ENCODE data around the gene CAMK4.

CAMK4 gene

DNA sequence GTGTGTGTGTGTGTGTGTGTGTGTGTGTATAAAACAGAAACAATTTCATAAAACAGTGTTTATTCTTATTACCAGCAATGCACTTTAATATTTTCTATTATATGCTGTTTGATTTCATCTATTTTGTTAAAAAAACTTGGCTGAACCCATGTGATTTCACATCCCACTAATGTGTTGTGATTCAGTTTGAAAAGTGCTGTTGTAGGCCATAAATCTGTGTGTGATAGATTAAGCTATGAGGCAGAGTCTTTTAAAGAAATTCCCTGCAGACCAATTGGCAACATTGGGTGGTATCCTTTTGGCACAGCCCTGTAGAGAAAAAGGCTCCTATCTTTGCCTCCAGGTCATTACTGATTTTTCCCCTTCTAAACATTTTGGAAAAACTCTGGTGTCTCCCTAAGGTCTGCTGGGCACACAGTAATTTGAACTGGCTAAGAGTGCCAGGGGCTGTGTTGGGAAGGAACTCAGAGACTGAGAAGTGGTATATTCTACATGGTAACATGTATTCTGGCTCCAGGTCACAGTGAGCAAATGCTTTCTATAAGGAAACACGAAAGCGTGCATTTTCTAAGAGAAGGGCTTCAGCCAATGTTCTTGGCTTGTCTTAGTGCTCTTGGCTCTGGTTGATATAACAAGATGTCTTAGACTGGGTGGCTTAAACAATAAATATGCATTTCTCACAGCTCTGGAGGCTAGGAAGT is 4.5 kb downstream of the CAMK4 start:
- intact Hi-C loops (cut with DNase I) = no loop called here
- no peak for DNase-seq

DNA sequence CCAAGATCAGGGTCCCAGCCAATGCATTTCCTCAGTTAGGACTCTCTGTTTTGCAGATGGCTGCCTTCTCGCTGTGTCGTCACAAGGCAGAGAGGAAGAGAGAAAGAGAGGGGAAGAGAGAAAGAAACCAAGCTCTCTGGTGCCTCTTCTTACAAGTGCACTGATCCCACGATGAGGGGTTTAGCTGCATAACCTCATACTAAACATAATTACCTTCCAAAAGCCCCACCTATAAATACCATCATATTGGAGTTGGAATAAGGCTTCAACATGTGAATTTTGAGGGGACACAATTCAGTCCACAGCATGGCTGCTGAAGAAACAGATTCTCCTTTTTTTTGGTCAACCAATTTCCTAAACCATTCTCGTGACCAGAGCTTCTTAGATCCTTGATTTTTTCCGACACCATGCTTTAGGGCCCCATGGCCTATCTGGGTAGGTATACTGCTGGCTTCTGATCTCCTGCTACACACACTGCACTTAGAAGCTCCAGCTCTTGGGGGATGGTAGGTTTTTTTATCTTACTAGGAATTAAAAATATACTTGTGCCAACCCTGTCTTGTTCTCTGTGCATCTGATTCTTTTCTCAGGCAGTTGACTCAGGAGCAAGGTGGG is 5.1 kb downstream of the CAMK4 start:
- intact Hi-C loops (cut with DNase I) = no loop called here
- DNase-seq = no peak

DNA sequence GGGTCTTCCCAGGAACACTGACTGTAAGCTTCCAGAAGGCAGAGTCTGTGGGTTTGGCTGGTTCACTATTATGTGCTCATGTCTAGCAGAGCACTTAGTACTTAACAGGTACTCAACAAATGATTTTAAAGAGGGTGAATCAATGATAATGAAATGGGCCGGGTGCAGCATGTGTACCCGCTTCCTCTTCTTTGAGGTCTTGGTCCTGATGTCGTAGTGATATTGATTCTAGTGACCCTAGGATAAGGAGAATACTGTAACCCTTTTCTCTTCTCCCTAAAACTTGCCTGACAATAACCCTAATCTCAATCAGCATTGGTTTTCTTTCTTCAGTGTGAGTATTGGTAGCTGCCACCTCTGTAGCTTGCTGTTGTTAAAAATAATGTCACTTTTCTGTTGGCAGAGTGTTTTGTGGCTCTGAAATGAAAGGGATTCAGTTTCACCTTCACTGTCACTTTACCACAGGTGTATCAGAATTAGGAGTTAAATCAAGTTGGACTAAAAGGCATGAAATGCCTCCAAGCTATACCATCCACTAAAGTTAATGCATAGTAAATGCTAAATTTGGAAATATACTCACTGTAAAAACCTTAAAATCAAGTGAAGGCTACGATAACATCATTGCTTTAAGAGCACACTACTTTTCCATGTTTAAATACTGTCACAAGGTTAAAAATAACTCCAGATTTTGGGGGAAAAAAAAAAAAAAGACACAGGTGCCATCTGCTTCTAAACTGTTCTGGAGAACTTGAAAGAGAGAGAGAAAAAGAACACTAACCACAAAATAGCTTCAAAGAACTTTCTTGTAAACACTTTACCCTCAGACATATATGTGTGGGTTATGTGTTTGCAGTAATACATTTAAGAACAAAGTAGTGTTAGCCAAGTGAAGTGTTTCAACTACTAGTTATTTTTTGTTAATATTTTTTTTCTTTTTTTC is 6.0 kb downstream of the CAMK4 start:
- intact Hi-C loops (cut with DNase I) = no loop called here
- no peak for DNase-seq

DNA sequence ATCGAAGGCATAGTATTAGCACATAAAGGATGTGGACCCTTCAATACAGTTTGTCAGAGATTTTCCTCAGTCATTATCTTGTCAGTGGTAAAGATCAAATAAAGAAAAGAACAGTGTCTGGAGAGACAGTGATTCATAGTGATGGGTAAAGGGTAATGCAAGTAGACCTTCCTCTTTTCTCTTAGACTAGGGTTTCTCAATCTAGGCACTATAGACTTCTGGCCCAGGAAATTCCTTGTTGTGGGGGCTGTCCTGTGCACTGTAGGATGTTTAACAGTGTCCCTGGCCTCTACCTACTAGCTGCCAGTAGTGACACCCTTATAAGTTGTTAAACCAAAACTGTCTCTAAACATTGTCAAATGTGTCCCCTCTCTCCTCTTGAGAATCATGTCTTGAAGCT is 6.9 kb downstream of the CAMK4 start:
- DNase-seq = no peak
- intact Hi-C loops (cut with DNase I) = no loop called here

DNA sequence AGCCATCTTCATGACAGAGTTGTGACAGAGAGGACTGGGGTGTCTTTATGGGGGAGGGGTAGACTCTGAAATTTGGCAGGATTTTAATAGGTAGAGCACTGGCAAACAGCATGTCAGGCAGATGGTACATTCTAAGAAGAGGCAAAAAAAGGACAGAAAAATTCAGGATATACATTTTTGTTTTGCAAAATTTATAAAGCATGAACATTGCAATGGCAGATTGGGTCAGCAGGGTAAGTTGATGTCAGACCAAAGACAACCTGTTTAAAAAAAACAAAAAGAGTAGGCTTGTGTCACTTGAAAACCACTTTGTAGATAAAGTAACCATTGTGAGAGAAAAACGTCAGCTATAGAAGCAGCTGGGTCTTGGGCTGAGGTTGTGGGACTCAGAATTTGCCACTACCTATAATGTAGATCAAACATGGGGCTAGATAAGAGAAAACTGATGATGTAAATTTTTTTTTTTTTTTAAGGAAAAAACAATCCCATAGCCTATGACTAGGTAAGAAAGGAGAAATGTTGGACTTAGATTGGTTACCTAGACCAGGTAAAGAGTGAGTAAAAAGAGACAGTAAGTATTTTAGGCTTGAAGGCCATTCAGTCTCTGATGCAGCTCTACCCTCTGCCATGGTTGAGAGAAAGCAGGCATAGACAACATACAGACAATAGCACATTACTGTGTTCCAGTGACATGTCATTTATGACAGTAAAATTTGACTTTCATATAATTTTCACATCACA is 8.3 kb downstream of the CAMK4 start:
- DNase-seq = no peak
- intact Hi-C loops (cut with DNase I) = no loop called here

DNA sequence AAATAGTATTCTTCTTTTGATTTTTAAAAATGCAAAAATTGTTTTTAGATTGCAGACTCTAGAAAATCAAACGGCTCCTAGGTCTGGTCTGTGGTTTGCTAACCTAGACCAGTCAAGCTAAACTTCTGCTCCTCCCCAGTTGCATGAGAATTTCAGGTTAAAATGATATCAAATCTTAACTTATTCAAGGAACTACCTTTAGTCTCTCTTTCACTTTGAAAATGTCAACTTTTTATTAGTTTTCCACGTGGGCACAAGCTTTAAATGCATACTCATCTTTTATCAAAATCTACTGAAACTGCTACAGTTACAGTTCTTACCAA is 8.8 kb downstream of the CAMK4 start:
- intact Hi-C loops (cut with DNase I) = no loop called here
- no peak for DNase-seq

DNA sequence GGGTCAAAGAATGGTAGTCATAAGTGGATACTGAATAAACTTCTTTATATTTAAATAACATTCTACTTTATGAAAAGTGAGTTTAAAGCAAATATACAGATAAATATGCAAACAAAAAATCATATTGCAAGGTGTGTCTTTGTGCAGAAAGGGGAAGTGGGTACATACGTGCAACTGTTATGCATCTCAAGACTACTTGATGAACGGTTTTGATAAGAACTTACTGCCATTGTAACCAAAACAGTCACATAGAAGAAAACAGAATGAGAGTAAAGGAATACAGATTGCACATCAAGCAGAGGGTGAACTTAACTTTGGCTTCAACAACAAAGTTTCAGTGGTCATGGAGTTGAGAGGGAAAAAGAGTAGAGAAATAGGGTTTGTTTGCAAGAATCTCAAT is 9.9 kb downstream of the CAMK4 start:
- intact Hi-C loops (cut with DNase I) = no loop called here
- no peak for DNase-seq

DNA sequence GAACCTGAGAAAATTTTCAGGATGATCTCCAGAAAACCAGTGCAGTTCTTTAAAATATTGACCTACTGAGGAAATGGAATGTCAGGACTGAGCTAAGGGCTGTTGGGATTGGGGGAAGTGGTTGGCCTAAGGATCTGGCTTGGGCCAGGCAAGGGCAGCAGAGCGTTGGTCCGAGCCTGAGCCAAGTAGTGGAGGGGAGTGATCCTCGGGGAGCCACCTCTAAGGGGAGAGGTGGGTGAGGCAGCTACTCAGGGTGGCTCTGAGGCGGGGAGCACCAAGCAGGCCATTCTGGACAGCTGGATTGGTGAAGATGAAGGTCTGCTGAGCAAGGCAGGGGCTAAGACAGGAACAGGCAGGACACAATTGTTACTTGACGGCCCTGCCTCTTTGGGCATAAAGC is 11.5 kb downstream of the CAMK4 start:
- intact Hi-C loops (cut with DNase I) = no loop called here
- peak in 2 of 10 donors; percentile 55 to 71 for DNase-seq

DNA sequence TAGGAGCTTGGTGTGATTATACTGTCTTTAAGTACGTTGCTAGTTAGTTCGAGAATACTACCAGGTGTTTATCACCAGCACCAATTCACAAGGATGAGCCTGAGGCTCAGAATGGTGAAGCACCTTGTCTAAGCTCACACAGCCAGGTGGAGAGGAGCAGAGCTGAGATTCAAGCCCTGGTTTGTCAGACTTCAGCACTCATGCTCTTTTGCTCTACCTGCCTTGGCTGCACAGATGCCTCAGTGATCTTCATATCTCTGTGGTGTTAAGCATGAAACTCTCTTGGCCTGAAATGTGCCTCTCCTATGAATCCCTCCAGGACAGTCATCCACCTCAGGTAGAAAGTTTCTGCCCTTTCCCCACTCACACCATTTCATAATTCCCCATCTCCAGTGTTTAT is 12.2 kb downstream of the CAMK4 start:
- intact Hi-C loops (cut with DNase I) = no loop called here
- DNase-seq = no peak

DNA sequence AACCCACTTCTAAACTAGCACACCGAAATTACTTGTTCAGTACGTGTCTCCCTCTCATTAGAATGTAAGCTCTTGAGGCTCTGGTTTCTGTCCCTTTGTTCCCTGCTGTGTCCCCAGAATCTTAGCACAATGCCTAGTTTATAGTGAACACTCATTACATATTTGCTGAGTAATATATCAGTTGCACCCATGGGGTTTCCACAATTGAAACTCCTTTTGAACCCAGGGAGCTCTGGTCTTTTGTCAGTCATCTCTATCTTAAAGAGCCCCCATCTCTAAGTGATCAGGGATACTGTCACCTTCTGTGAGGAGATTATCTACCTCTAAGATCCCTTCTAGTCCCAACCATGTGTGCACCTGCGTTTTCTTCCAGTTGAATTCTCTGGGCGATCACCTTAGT is 12.8 kb downstream of the CAMK4 start:
- intact Hi-C loops (cut with DNase I) = no loop called here
- no peak for DNase-seq

DNA sequence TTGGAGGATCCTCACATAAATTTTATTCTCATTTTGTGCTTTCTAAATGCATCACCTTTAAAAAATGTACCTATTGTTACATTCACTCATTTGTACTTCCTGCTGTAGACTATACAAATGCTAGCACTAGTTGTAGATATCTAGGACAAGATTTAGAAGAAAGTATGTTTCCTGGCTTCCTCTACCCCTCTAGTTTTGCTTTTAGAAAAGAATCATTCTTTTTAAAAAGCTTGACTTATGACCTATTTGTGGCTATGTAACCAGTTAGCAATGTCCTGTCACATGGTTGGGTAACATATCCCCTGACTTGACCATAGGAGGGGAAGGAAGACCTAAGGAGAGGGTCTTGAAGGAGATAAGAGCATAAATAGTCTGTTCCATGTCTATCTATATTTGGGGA is 13.3 kb downstream of the CAMK4 start:
- intact Hi-C loops (cut with DNase I) = no loop called here
- no peak for DNase-seq

DNA sequence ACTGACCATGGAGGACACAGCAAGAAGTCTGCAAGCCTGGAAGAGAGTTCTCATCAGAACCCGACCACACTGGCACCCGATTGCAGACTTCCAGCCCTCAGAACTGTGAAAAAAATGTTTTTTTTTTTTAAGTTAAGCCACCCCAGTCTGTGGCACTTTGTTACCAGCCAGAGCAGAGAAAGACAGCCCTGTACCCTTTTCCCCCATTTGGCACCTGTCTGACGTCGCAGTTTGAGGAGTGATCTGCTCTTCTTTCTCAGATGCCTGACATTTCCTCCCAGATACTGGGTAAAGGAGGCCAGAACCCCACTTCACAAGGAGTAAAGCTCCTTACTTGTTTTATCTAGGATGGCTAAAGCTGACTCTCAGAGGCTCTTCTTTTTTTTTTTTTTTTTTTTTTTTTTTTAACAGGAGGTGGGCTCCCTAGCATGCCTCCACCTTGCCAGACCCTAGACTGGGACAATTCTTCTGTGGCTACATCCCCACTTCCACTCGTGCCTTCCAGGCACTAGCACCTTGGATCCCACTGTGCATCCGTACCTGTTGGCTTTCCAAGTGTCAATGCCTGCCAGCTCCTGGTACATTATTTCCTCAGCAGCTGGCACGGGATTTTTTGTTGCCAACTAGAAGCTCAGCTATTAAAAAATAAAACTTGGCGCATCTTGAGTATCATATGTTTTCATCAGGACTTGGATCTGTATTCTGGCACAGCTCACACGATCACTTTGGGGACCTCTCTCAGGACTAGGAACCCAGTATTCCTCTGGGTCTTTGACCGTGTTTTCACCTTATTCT is 14.4 kb downstream of the CAMK4 start:
- intact Hi-C loops (cut with DNase I) = no loop called here
- no peak for DNase-seq

DNA sequence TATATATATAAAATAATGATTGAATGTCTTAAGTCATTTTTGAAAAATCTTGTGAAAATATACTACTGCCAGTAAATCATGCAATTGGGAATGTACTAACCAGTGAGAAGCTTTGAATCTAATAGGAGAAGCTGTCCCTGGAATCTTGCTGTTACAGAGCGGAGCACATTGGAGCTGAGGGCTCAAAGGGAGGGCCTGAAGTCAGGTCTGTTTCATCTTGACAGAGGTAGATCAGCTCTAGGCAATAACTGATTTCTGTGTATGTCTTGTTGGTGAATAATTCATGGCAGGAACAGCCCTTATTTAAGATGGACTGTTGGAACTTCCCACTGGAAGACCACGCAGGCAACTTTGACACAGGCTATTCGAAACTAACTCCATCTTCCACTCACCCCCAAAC is 17.5 kb downstream of the CAMK4 start:
- no peak for DNase-seq
- intact Hi-C loops (cut with DNase I) = no loop called here

DNA sequence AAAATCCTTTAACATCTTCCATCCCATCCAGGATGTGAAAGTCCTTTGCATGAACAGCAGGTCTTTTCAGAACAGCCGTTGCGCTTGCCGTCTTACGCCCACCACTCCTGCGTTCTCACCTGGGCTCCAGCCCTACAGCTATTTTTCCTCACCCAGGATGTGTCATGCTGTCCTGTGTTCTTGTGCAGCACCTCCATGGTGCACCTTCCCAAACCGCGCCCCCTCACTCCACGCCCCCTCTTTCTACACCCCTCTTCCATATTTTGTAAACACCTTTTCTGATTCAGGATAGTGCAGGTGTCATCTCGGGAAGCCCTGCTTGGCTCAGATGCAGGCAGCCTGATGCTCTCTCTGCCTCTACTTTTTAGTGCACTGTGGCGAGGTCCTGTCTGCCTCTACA is 18.4 kb downstream of the CAMK4 start:
- intact Hi-C loops (cut with DNase I) = no loop called here
- peak in 2 of 10 donors; percentile 64 for DNase-seq

DNA sequence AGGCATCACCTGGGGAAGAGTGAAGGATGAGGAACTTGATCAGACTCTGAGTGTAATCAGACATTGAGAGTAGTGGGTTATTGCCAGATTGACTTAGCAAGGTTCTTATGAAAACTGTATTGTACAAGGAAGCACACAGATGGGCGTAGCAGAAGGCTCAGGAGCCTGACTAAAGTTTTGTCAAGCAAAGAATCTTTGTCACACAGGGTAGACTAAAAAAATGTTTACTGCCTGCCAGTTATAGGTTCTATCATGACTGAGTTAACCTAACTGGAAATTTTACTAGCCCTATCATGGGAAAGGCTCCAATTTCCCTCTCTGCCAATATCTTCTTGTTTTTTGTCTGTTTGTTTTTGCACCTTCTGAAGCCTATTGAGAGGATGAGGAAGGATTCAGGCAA is 19.1 kb downstream of the CAMK4 start:
- intact Hi-C loops (cut with DNase I) = no loop called here
- DNase-seq = no peak

DNA sequence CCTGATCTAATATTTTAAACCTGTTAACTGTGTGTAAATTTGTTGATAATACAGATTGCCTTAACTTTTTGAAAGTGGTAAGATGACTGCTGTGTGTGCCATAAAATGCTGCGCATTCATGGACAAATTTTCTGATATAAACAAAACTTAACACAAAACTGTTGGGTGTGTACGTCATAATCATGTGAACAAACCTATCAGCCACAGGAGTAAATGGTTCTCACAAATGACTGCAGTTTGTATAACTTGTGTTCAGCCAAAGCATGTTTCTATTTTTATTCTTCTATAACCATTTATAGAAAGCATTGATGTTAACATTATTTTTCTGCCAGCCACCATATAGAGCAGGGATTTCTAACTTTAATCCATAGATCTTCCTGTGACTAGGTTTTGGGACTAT is 21.5 kb downstream of the CAMK4 start:
- no peak for DNase-seq
- intact Hi-C loops (cut with DNase I) = no loop called here

DNA sequence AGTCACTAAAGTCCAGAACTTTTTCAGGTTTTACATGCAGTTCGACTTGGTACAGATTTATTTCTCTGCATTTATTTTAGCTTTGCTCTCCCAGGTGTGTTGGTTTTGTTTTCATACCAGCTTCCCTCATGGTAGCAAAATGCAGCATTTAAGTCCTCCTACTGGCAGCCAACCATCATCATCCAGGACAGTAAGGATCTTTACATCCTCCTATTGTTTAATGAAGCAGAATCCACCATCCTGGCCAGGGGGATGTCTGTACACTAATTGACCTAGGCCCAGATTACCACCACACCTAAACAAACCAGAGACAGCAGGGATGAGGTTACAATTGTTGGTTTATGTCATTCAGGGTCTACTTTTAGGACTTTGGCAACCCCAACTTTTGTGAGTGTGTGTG is 22.3 kb downstream of the CAMK4 start:
- no peak for DNase-seq
- intact Hi-C loops (cut with DNase I) = no loop called here

DNA sequence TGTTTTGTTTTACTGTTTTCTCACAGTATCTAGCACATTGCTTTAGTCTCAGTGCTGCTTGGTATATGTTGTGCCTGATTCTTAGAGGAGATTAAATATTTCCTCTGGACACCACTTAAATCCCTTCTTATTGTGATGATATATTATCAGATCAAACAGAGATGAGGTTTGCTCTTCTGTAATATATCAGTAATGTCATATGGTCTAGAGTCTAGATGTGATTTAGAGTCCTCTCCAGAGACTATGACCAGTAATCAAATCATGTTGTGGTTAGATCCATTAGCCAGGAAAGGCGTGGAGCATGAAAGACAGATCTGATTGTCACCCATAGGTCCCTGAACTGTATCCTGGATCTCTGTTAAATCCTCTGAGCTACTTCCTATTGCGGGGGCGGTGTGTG is 24.4 kb downstream of the CAMK4 start:
- intact Hi-C loops (cut with DNase I) = no loop called here

DNA sequence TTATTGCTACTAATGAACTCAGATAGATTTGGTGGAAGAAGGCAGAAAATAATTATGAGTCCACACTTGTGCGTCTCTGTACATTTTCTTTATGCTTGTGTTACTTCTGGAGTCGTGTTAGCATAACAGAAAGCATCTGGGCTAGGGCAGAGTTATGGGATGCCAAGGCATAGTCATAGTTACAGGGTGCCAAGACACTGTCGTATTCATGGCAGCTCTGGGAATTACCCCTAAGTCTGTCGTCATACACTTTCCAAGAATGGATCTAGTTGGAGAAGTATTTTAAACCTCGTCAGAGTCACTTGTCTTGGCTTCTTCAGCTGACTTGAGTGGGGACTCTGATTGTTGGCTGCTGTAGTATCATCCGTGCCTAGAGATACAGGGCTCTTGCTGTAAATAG is 27.7 kb downstream of the CAMK4 start:
- DNase-seq = no peak
- intact Hi-C loops (cut with DNase I) = no loop called here

More for the DNA sequence above, 24.4 kb downstream of the CAMK4 start:
- no peak for DNase-seq

Data from posterior cingulate gyrus (tissue), 11 donors.